Neural progenitor cell (in vitro differentiated cells): ENCODE measurements around the gene ELMO1. TPM values are rescaled to one million over a fixed set of nuclear protein-coding genes. Genes with fewer than 3 reads are reported as not detected.

Experiments
- DNase-seq: peaks from one replicate; pipeline ENCODE4 v3.0.0-alpha.2; 2016; ENCODE audit warnings: low spot score
- H2AFZ ChIP-seq: fragments of 200-600 bp; sonication (generic); replicated peaks from 2 replicates; pipeline ENCODE4 v1.6.1; 2016; ENCODE audit warnings: antibody characterized with exemption
- H3F3A ChIP-seq: fragments of 200-600 bp; sonication (generic); 2 replicates; pipeline ENCODE4 v1.6.1; 2016; ENCODE audit warnings: antibody characterized with exemption, low read depth
- H3K27ac ChIP-seq: fragments of 200-600 bp; sonication (generic); 2 replicates; pipeline ENCODE4 v1.5.1; 2016; ENCODE audit warnings: mild to moderate bottlenecking
- H3K27me3 ChIP-seq: fragments of 200-600 bp; sonication (generic); 2 replicates; pipeline ENCODE4 v1.6.1; 2016; ENCODE audit warnings: mild to moderate bottlenecking, moderate library complexity
- H3K36me3 ChIP-seq: fragments of 200-600 bp; sonication (generic); 2 replicates; pipeline ENCODE4 v1.5.1; 2016
- H3K4me1 ChIP-seq: fragments of 200-600 bp; sonication (generic); 2 replicates; pipeline ENCODE4 v1.6.1; 2016; ENCODE audit warnings: mixed run types
- H3K4me2 ChIP-seq: fragments of 200-600 bp; sonication (generic); 2 replicates; pipeline ENCODE4 v1.6.1; 2016
- H3K4me3 ChIP-seq: fragments of 200-600 bp; sonication (generic); 2 replicates; pipeline ENCODE4 v1.5.1; 2016
- H3K79me2 ChIP-seq: fragments of 200-600 bp; sonication (generic); 2 replicates; pipeline ENCODE4 v1.6.1; 2016; ENCODE audit warnings: low read depth
- H3K9ac ChIP-seq: fragments of 200-600 bp; sonication (generic); 2 replicates; pipeline ENCODE4 v1.6.1; 2016
- H3K9me3 ChIP-seq: fragments of 200-600 bp; sonication (generic); 2 replicates; pipeline ENCODE4 v1.5.1; 2016; ENCODE audit warnings: low read depth
- H4K20me1 ChIP-seq: fragments of 200-600 bp; sonication (generic); 2 replicates; pipeline ENCODE4 v1.6.1; 2016; ENCODE audit warnings: low read depth
- H3K27ac Mint-ChIP-seq: 3 replicates; pipeline ENCODE4 v1.8.0; 2021; ENCODE audit warnings: mixed read lengths
- H3K27me3 Mint-ChIP-seq: 2 replicates; pipeline ENCODE4 v1.8.0; 2022; ENCODE audit warnings: low read depth, mild to moderate bottlenecking, inconsistent platforms, moderate library complexity, mixed read lengths; ENCODE audit not compliant: insufficient read depth
- H3K36me3 Mint-ChIP-seq: 3 replicates; pipeline ENCODE4 v1.8.0; 2021; ENCODE audit warnings: mixed read lengths
- H3K4me1 Mint-ChIP-seq: 3 replicates; pipeline ENCODE4 v1.8.0; 2021; ENCODE audit warnings: mixed read lengths
- H3K4me3 Mint-ChIP-seq: 3 replicates; pipeline ENCODE4 v1.8.0; 2021; ENCODE audit warnings: mild to moderate bottlenecking, moderate library complexity, mixed read lengths
- H3K9me3 Mint-ChIP-seq: 3 replicates; pipeline ENCODE4 v1.8.0; 2020; ENCODE audit warnings: mixed read lengths
- CTCF ChIP-seq: fragments of 200-600 bp; sonication (generic); IDR thresholded peaks from 2 replicates; pipeline ENCODE4 v1.5.1; 2017; ENCODE audit warnings: antibody characterized with exemption, mild to moderate bottlenecking
- EZH2 ChIP-seq: fragments of 200-600 bp; sonication (generic); IDR thresholded peaks from 2 replicates; pipeline ENCODE4 v1.6.1; 2017; ENCODE audit warnings: antibody characterized with exemption, mild to moderate bottlenecking, moderate library complexity
- EZH2phosphoT487 ChIP-seq: fragments of 200-600 bp; sonication (generic); IDR thresholded peaks from 2 replicates; pipeline ENCODE4 v1.6.1; 2017; ENCODE audit warnings: antibody characterized with exemption
- total RNA-seq: library from RNA; depleted of rRNA; stranded (reverse); fragments of >200 nt; gene quantifications from 2 replicates; pipeline ENCODE4 v1.2.3, GENCODE V29; 2015; ENCODE audit warnings: low replicate concordance

ELMO1 gene
- total RNA-seq, 1 donor from 2014 or later = 22.0 TPM

GRCh38 chr7:37440738-37441385, 7.8 kb downstream of the ELMO1 start:
- peaks cover 3% of the 10 kb centered on the region for H3K79me2 ChIP-seq
- H3K27ac ChIP-seq = no peak overlapping the region
- no peak for DNase-seq
- Mint-ChIP-seq H3K27me3 (peaks cover 5% of the 10 kb centered on the region), H3K4me3 (no peak overlapping the region), H3K9me3 (peaks cover 2% of the 10 kb centered on the region), H3K27ac (no peak overlapping the region), H3K36me3 (peaks cover 6% of the 10 kb centered on the region), H3K4me1 (peaks cover 15% of the 10 kb centered on the region)
- H2AFZ ChIP-seq = no peak overlapping the region
- no peaks in the 10 kb centered on the region for H3K36me3 ChIP-seq
- H3K4me2 ChIP-seq = peak overlapping the region; percentile 23
- no peak overlapping the region for H3K9ac ChIP-seq
- H3K4me3 ChIP-seq = no peak overlapping the region
- H3K27me3 ChIP-seq = no peaks in the 10 kb centered on the region
- TF ChIP-seq EZH2phosphoT487 (no peak), EZH2 (no peak), CTCF (no peak)
- H3K4me1 ChIP-seq = peaks cover 15% of the 10 kb centered on the region
- H4K20me1 ChIP-seq = no peaks in the 10 kb centered on the region
- no peaks in the 10 kb centered on the region for H3K9me3 ChIP-seq
- H3F3A ChIP-seq = no peaks in the 10 kb centered on the region

- no peak overlapping the region for H3K9ac ChIP-seq
- no peak for DNase-seq
- no peak overlapping the region for H3K4me3 Mint-ChIP-seq
- no peak overlapping the region for H3K4me3 ChIP-seq
- H3K9me3 ChIP-seq = no peaks in the 10 kb centered on the region
- no peaks in the 10 kb centered on the region for H3K79me2 ChIP-seq
- peaks cover 16% of the 10 kb centered on the region for H3K4me1 ChIP-seq
- H3K9me3 Mint-ChIP-seq = peaks cover 2% of the 10 kb centered on the region
- no peaks in the 10 kb centered on the region for H3K36me3 ChIP-seq
- no peaks in the 10 kb centered on the region for H4K20me1 ChIP-seq
- H2AFZ ChIP-seq = no peak overlapping the region
- no peak overlapping the region for H3K4me2 ChIP-seq
- TF ChIP-seq EZH2 (no peak), CTCF (no peak), EZH2phosphoT487 (no peak)
- H3K27ac Mint-ChIP-seq = no peak overlapping the region
- H3F3A ChIP-seq = no peaks in the 10 kb centered on the region
- peaks cover 20% of the 10 kb centered on the region for H3K4me1 Mint-ChIP-seq
- H3K27ac ChIP-seq = no peak overlapping the region
- no peaks in the 10 kb centered on the region for H3K27me3 ChIP-seq
- H3K27me3 Mint-ChIP-seq = peaks cover 5% of the 10 kb centered on the region
- H3K36me3 Mint-ChIP-seq = peaks cover 3% of the 10 kb centered on the region
Measured at GRCh38 chr7:37439653-37440026, 9.0 kb downstream of the ELMO1 start.

GRCh38 chr7:37438906-37439652, 9.6 kb downstream of the ELMO1 start:
- Histone ChIP-seq H3K4me3 (no peak overlapping the region), H3K36me3 (no peaks in the 10 kb centered on the region), H3K9ac (no peak overlapping the region), H3F3A (no peaks in the 10 kb centered on the region), H3K4me2 (no peak overlapping the region), H3K79me2 (no peaks in the 10 kb centered on the region), H3K27ac (no peak overlapping the region), H3K4me1 (peaks cover 21% of the 10 kb centered on the region), H3K27me3 (no peaks in the 10 kb centered on the region), H2AFZ (no peak overlapping the region), H4K20me1 (no peaks in the 10 kb centered on the region), H3K9me3 (no peaks in the 10 kb centered on the region)
- Mint-ChIP-seq H3K4me1 (peaks cover 24% of the 10 kb centered on the region), H3K9me3 (peaks cover 2% of the 10 kb centered on the region), H3K27me3 (peaks cover 3% of the 10 kb centered on the region), H3K27ac (no peak overlapping the region), H3K36me3 (peaks cover 1% of the 10 kb centered on the region), H3K4me3 (no peak overlapping the region)
- no peak for TF ChIP-seq EZH2
- no peak for TF ChIP-seq CTCF
- TF ChIP-seq EZH2phosphoT487 = no peak
- no peak for DNase-seq
